Fibroblast of pulmonary artery (primary cell): ENCODE results near the gene PRKAR1B.
A peak's percentile ranks its signal among the peaks of the same experiment; 100 is the strongest.
"Not testable (repeated sequence)": the region's sequence is repeated elsewhere in the genome, so short reads cannot be mapped to it uniquely, and the experiment has no call there.

ENCODE experiments used
- DNase-seq: peaks from one replicate; pipeline ENCODE4 v3.0.0-alpha.2; 2010; ENCODE audit warnings: low read depth
- H3K4me3 ChIP-seq: replicated peaks from 2 replicates; pipeline ENCODE4 v1.5.1; 2011; ENCODE audit warnings: low read depth, mild to moderate bottlenecking, control low read depth, low read length, moderate library complexity
- CTCF ChIP-seq: IDR thresholded peaks from 2 replicates; pipeline ENCODE4 v1.5.1; 2011; ENCODE audit warnings: mild to moderate bottlenecking, control low read depth, low read length, inconsistent platforms; ENCODE audit errors: missing control alignments

The PRKAR1B gene

DNA sequence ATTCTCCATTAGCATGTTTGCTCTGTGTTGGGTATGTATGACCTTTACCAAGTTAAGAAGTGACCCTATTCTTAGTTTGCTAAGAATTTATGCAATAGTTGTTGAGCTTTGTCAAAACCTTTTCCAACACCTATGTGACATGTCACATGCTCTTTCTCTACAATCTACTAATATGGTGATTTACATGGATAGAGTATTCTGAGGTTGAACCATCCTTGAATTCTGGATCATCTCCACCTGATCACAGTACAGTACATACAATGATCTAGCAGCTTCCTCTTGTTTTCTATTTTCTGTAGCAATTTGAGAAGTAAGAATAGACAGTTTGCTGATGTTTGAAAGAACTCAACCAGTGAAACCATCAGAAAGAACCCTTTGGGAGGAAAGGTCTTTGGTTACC, 106.2 kb downstream of the PRKAR1B start:
- DNase-seq: no peak
- no peak overlapping the region for H3K4me3 ChIP-seq
- TF ChIP-seq CTCF: no peak

GRCh38 chr7:620056-620455, 107.0 kb downstream of the PRKAR1B start:
- no peak overlapping the region for H3K4me3 ChIP-seq
- no peak for TF ChIP-seq CTCF
- DNase-seq: peak; percentile 96

DNA sequence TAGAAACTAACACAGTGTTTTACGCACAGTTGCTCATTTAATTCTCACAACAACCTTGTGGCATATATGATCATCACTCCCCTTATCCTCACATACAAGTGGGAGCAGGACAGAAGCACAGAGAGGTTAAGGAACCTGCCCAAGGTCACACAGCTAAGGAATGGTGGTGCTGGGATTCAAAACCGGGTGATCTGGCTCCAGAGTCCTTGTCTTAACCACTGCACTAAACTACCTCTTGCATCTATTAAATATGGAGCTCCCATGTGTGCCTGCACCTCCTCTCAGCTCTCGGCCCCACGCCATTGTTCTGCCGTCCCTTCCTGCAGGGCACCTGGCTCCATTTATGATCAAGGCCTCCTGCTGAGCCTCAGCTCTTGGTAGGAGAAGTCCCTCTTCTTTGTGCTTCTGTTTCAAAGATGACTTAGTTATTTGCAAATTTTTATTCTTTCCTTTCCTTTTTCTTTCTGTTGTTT, 107.7 kb downstream of the PRKAR1B start:
- no peak for DNase-seq
- H3K4me3 ChIP-seq: no peak overlapping the region

DNA sequence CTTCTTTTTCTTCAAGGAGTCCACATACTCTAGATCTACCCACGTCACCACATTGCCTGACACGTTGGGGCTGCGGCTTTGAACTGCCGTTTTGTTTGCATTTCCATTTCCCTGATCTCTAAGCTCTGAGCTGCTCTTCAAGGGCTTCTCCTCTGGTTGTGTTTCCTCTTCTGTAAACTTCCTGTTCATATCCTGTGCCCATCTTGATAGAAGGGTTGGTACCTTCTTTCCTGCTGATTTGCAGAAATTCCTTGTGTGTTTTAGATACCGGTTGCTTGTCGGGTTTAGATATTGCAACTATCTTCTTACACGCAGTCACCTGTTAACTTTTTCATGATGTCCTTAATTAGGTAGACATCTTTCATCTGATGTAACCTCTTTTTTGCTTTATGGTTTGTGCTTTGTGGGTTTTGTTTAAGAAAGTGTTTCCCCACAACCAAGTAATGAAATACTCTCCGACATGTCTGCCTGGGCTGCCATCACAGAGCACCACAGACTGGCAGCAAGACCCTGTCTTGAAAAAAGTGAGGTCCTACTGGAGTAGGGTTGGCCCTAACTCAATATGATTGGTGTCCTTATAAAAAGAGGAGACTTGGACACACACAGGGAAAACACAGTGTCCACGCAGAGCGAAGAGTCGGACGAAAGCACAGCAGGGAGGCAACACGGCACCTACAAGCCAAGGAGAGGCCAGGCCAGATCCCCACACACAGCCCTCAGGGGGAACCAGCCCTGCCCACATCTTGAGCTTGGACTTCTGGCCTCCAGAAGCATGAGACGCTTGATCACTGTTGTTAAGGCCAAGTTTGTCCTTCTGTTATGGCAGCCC, 108.3 kb downstream of the PRKAR1B start:
- peak; percentile 14 for DNase-seq
- TF ChIP-seq CTCF: no peak

More for the DNA sequence above, 107.7 kb downstream of the PRKAR1B start:
- TF ChIP-seq CTCF: no peak

DNA sequence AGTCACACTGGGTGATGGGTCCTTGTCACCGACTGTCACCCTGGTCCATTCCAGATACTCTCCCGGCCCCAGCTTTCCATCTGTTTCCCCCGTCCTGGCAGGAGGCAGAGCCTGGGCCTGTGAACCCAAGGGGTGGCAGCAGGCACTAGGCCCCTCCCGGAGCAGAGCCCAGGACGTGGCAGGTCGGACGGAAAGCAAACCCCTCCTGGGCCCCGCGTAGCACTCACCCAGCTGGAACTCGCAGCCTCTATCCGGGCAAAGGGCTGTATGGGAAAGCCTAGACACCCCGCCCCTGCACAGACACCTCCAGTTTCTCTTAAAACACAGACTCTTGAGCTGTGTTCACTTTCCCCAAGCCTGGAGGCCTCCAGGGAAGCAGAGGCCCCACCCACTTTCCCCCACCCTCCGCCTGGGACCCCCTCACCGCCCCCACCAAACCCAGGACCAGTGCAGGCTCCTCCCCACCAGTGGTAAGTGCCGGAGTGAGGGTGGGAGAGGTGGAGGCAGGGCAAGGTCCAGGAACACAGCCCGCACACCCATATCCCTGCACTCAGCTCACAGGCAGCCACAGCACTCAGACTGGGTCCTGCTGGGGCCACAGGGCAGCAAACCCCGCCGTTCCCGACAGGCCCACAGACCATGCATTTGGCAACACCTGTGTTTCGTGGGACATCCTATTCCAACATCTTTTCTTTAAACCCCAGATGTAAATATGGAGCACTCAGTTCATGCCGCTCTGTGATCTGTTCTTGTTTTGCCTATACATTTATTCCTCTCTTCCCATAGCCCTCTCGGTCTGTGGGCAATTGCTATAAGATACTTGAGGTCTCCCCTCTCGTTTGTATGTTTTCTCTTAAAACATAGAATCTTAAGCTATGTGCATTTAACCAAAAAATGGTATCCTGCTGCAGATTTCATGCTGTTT, 109.2 kb downstream of the PRKAR1B start:
- TF ChIP-seq CTCF: no peak
- H3K4me3 ChIP-seq: no peak overlapping the region
- DNase-seq: no peak

More for the DNA sequence above, 108.3 kb downstream of the PRKAR1B start:
- no peak overlapping the region for H3K4me3 ChIP-seq

GRCh38 chr7:613442-614140, 113.5 kb downstream of the PRKAR1B start:
- no peak overlapping the region for H3K4me3 ChIP-seq
- no peak for DNase-seq
- no peak for TF ChIP-seq CTCF

- H3K4me3 ChIP-seq, DNase-seq: not testable (repeated sequence)
Measured at GRCh38 chr7:611837-612236, 115.2 kb downstream of the PRKAR1B start.
